GM12878 (cell line): ENCODE results near the gene RPUSD3. TPM values are rescaled to one million over a fixed set of nuclear protein-coding genes. Genes with fewer than 3 reads are reported as not detected.

Experiments
- ATAC-seq: fragments of 200-7000 bp; cut with Tn5 transposase; 3 replicates; pipeline ENCODE4 v1.9.1; 2020; ENCODE audit warnings: mild to moderate bottlenecking, moderate library complexity
- BruUV-seq: library from RNA; stranded (reverse); fragments of 400-500 nt; replicated peaks from 2 replicates; lab custom pipeline; 2021; lab: Mats Ljungman, UMichigan
- CTCF ChIA-PET: fragments of 300-600 bp; sonication (Branson Sonifier 250); formaldehyde crosslinking; extraction: SDS; loops from one replicate; lab custom pipeline; 2021; ENCODE audit warnings: inconsistent platforms; lab: Yijun Ruan, JAX
- POLR2A ChIA-PET: fragments of 350-600 bp; formaldehyde crosslinking; extraction: SDS; loops from one replicate; lab custom pipeline; 2021; ENCODE audit warnings: inconsistent platforms; lab: Charles Lee
- RAD21 ChIA-PET: fragments of 300-600 bp; sonication (Branson Sonifier 250); formaldehyde crosslinking; loops from one replicate; lab custom pipeline; 2023; ENCODE audit warnings: antibody characterized with exemption; ENCODE audit not compliant: unreplicated experiment; lab: Charles Lee
- SMC1A ChIA-PET: fragments of 300-600 bp; sonication (Branson Sonifier 250); formaldehyde crosslinking; loops from one replicate; lab custom pipeline; 2023; ENCODE audit not compliant: unreplicated experiment, uncharacterized antibody; lab: Charles Lee
- DNase-seq: peaks from one replicate; pipeline ENCODE4 v3.0.0-alpha.2; 2011; ENCODE audit warnings: low read depth, low spot score
- FAIRE-seq: peaks from 3 replicates; lab custom pipeline; 2011; peaks lifted over from hg19 to GRCh38; lab: Jason Lieb, UNC
- H2AFZ ChIP-seq: 2 replicates; pipeline ENCODE4 v1.6.0; 2011; ENCODE audit warnings: low read depth, low read length, control low read depth; ENCODE audit not compliant: control insufficient read depth
- H3K27ac ChIP-seq: 2 replicates; pipeline ENCODE4 v1.5.1; 2011; ENCODE audit warnings: control low read depth; ENCODE audit not compliant: control insufficient read depth, insufficient read depth
- H3K27me3 ChIP-seq, 2 experiments: replicated peaks in 1 of 2; 2 replicates each; pipeline versions ENCODE4 v1.6.0 to v1.6.1; 2011; ENCODE audit warnings: low read length in 1 of 2; ENCODE audit not compliant: control insufficient read depth in 2 of 2, insufficient read depth in 2 of 2
- H3K36me3 ChIP-seq, 2 experiments: 2 replicates each; pipeline ENCODE4 v1.5.1; 2011; ENCODE audit warnings: low read length in 1 of 2; ENCODE audit not compliant: control insufficient read depth in 2 of 2, insufficient read depth in 2 of 2
- H3K4me1 ChIP-seq: 2 replicates; pipeline ENCODE4 v1.6.1; 2011; ENCODE audit warnings: mild to moderate bottlenecking, low read length, moderate library complexity, mixed read lengths; ENCODE audit not compliant: control insufficient read depth, insufficient read depth
- H3K4me2 ChIP-seq: 2 replicates; pipeline ENCODE4 v1.6.0; 2011; ENCODE audit warnings: control low read depth; ENCODE audit not compliant: control insufficient read depth, insufficient read depth
- H3K4me3 ChIP-seq: fragments of 200-600 bp; sonication (generic); 2 replicates; pipeline ENCODE4 v1.5.1; 2016
- H3K79me2 ChIP-seq: 2 replicates; pipeline ENCODE4 v1.6.0; 2011; ENCODE audit warnings: low read length; ENCODE audit not compliant: control insufficient read depth, insufficient read depth
- H3K9ac ChIP-seq: 2 replicates; pipeline ENCODE4 v1.8.0; 2011; ENCODE audit warnings: low read length, control low read depth, mixed read lengths; ENCODE audit not compliant: control insufficient read depth, insufficient read depth
- H3K9me3 ChIP-seq: replicated peaks from 3 replicates; pipeline ENCODE4 v1.5.1; 2011; ENCODE audit warnings: mild to moderate bottlenecking, low read length; ENCODE audit not compliant: control insufficient read depth, insufficient read depth
- H4K20me1 ChIP-seq: 2 replicates; pipeline ENCODE4 v1.6.0; 2011; ENCODE audit not compliant: control insufficient read depth, insufficient read depth
- CREM ChIP-seq: IDR thresholded peaks from 2 replicates; pipeline ENCODE4 v1.6.1; 2014; ENCODE audit warnings: antibody characterized with exemption, low read depth
- ESRRA ChIP-seq: IDR thresholded peaks from 2 replicates; pipeline ENCODE4 v1.6.1; 2012; ENCODE audit warnings: mild to moderate bottlenecking, low read length, improper control_type of control experiment
- HDAC2 ChIP-seq: fragments of 200-600 bp; sonication (generic); IDR thresholded peaks from 2 replicates; pipeline ENCODE4 v1.6.1; 2017
- RCOR1 ChIP-seq: conservative IDR thresholded peaks from 2 replicates; pipeline ENCODE4 v1.6.1; 2012; ENCODE audit warnings: low read depth, low read length, improper control_type of control experiment
- SIN3A ChIP-seq: IDR thresholded peaks from 2 replicates; pipeline ENCODE4 v1.6.1; 2012; ENCODE audit warnings: low read depth, low read length, improper control_type of control experiment
- TARDBP ChIP-seq: IDR thresholded peaks from 2 replicates; pipeline ENCODE4 v1.6.1; 2016; ENCODE audit warnings: borderline replicate concordance
- ZSCAN29 ChIP-seq: fragments of 450-650 bp; IDR thresholded peaks from 2 replicates; pipeline ENCODE4 v1.6.1; 2017; ENCODE audit warnings: mild to moderate bottlenecking, moderate library complexity
- WGBS: methylation state at CpG from one replicate; pipeline ENCODE4 v1.1.6; 2016; ENCODE audit warnings: low lambda C conversion rate; ENCODE audit not compliant: insufficient replicate concordance, insufficient coverage; ENCODE audit errors: missing lambda C conversion rate; 5-methylcytosine and 5-hydroxymethylcytosine counted together
- in situ Hi-C: fragments of 300-500 bp; cut with MboI; formaldehyde crosslinking; loops from 9 replicates; pipeline ENCODE4 v1.14.3; 2018; ENCODE audit warnings: mixed read lengths
- intact Hi-C: fragments of 100-400 bp; cut with micrococcal nuclease; formaldehyde crosslinking; loops from one replicate; pipeline ENCODE4 v1.14.2; 2022; ENCODE audit not compliant: unreplicated experiment
- polyA plus RNA-seq, 11 experiments: library from polyadenylated mRNA; depleted of rRNA in 4 of 11; unstranded in 6 of 11; stranded (reverse) in 5 of 11; fragments of >200 nt; fragmentation: Nextera tagmentation in 4 of 11; fragmentation: Illumina TruSeq in 1 of 11; extraction: Ambion mirVana in 4 of 11; extraction: Trizol in 1 of 11; gene quantifications; 1 replicate in 1 of 11; 2 replicates in 10 of 11; pipeline versions ENCODE4 v1.2.1 to v1.2.3, GENCODE V29; 2011 to 2016; ENCODE audit warnings: inconsistent platforms in 2 of 11, missing spikeins in 2 of 11, low read depth in 1 of 11
- total RNA-seq, 4 experiments: library from RNA; depleted of rRNA in 3 of 4; stranded (reverse); fragments of >200 nt in 3 of 4; fragmentation: Illumina TruSeq in 1 of 4; extraction: Trizol in 1 of 4; gene quantifications; 2 replicates each; pipeline versions ENCODE4 v1.2.1 to v1.2.3, GENCODE V29; 2013 to 2021
- TF ChIP-seq, protein P1 (sequence below): IDR thresholded peaks from 2 replicates; pipeline ENCODE4 v1.6.1; 2011; ENCODE audit warnings: low read depth, low read length, improper control_type of control experiment, borderline replicate concordance
- TF ChIP-seq, protein P2 (sequence below): fragments of 450-650 bp; IDR thresholded peaks from 2 replicates; pipeline ENCODE4 v1.6.1; 2017; ENCODE audit warnings: mild to moderate bottlenecking, low read depth, inconsistent platforms; ENCODE audit not compliant: poor library complexity, severe bottlenecking
- TF ChIP-seq, protein P3 (sequence below): fragments of 450-650 bp; IDR thresholded peaks from 2 replicates; pipeline ENCODE4 v1.6.1; 2016; ENCODE audit warnings: mild to moderate bottlenecking, moderate library complexity, borderline replicate concordance

Gene RPUSD3
- total and polyA plus RNA-seq, 10 of the 15 experiments (the other 5 are each of a cell fraction or from before 2014, with no cell fraction given): 6.4 to 72.9 (median 41.8) TPM

- TF ChIP-seq, protein P1, sequence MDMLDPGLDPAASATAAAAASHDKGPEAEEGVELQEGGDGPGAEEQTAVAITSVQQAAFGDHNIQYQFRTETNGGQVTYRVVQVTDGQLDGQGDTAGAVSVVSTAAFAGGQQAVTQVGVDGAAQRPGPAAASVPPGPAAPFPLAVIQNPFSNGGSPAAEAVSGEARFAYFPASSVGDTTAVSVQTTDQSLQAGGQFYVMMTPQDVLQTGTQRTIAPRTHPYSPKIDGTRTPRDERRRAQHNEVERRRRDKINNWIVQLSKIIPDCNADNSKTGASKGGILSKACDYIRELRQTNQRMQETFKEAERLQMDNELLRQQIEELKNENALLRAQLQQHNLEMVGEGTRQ: no peak
- TF ChIP-seq, protein P2, sequence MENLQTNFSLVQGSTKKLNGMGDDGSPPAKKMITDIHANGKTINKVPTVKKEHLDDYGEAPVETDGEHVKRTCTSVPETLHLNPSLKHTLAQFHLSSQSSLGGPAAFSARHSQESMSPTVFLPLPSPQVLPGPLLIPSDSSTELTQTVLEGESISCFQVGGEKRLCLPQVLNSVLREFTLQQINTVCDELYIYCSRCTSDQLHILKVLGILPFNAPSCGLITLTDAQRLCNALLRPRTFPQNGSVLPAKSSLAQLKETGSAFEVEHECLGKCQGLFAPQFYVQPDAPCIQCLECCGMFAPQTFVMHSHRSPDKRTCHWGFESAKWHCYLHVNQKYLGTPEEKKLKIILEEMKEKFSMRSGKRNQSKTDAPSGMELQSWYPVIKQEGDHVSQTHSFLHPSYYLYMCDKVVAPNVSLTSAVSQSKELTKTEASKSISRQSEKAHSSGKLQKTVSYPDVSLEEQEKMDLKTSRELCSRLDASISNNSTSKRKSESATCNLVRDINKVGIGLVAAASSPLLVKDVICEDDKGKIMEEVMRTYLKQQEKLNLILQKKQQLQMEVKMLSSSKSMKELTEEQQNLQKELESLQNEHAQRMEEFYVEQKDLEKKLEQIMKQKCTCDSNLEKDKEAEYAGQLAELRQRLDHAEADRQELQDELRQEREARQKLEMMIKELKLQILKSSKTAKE: no peak
- TF ChIP-seq TARDBP (no peak), ESRRA (no peak), CREM (no peak), SIN3A (no peak)
Observed at GRCh38 chr3:9879830-9880549, 36.2 kb upstream of the RPUSD3 start, which contains the start of gene CIDEC (continued).

GRCh38 chr3:9878700-9879099 lies 34.9 kb upstream of the RPUSD3 start:
- Histone ChIP-seq H3K79me2 (no peaks in the 10 kb centered on the region), H3K9ac (no peak overlapping the region), H4K20me1 (no peaks in the 10 kb centered on the region), H2AFZ (no peak overlapping the region; the same call in 1 of the 2 replicates), H3K4me1 (peaks cover 5% of the 10 kb centered on the region), H3K36me3 (no peaks in the 10 kb centered on the region), H3K27me3 (no peaks in the 10 kb centered on the region), H3K4me3 (no peak overlapping the region), H3K27ac (no peak overlapping the region), H3K9me3 (no peaks in the 10 kb centered on the region)
- DNase-seq (no peak), FAIRE-seq (no peak), ATAC-seq (no peak; the same call in 1 of the 3 replicates)
- in situ Hi-C loops: no loop called here
- ChIA-PET SMC1A (interaction anchor here (1.2 kb wide), 1 partner anchor 72 kb away, joined by 5 read pairs; no protein-coding TSS in a partner anchor), RAD21 (interaction anchor here (1.0 to 1.1 kb wide), 2 partner anchors 12 to 19 kb away, joined by 3 read pairs; no protein-coding TSS in a partner anchor)
- no TSS peak for BruUV-seq
- 37% methylated on average over 5 of the region's 5 CpGs for whole genome bisulfite sequencing
- intact Hi-C loops: no loop called here
- TF ChIP-seq ZSCAN29 (no peak), RCOR1 (no peak), HDAC2 (no peak)
- TF ChIP-seq, protein P3, sequence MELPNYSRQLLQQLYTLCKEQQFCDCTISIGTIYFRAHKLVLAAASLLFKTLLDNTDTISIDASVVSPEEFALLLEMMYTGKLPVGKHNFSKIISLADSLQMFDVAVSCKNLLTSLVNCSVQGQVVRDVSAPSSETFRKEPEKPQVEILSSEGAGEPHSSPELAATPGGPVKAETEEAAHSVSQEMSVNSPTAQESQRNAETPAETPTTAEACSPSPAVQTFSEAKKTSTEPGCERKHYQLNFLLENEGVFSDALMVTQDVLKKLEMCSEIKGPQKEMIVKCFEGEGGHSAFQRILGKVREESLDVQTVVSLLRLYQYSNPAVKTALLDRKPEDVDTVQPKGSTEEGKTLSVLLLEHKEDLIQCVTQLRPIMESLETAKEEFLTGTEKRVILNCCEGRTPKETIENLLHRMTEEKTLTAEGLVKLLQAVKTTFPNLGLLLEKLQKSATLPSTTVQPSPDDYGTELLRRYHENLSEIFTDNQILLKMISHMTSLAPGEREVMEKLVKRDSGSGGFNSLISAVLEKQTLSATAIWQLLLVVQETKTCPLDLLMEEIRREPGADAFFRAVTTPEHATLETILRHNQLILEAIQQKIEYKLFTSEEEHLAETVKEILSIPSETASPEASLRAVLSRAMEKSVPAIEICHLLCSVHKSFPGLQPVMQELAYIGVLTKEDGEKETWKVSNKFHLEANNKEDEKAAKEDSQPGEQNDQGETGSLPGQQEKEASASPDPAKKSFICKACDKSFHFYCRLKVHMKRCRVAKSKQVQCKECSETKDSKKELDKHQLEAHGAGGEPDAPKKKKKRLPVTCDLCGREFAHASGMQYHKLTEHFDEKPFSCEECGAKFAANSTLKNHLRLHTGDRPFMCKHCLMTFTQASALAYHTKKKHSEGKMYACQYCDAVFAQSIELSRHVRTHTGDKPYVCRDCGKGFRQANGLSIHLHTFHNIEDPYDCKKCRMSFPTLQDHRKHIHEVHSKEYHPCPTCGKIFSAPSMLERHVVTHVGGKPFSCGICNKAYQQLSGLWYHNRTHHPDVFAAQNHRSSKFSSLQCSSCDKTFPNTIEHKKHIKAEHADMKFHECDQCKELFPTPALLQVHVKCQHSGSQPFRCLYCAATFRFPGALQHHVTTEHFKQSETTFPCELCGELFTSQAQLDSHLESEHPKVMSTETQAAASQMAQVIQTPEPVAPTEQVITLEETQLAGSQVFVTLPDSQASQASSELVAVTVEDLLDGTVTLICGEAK: no peak
- TF ChIP-seq, all 136 proteins: peak for 0
- no peak overlapping the region for H3K4me2 ChIP-seq
- CTCF ChIA-PET: interaction anchor here (0.6 to 2.5 kb wide), 3 partner anchors 12 to 151 kb away, joined by 4 to 9 read pairs (median 5); partner anchors contain the start of gene JAGN1
- POLR2A ChIA-PET: interaction anchor here (1.0 to 3.5 kb wide), 4 partner anchors 11 to 54 kb away, joined by 3 to 35 read pairs (median 5); partner anchors contain the start of genes CRELD1, IL17RE and JAGN1
